ENCODE data around the gene ARID2.

GRCh38 chr12:45913631-45914030 is 184.1 kb downstream of the ARID2 start:
- TF ChIP-seq CTCF (IDR thresholded peaks at IDR 0.05) = no peak
- no peak for TF ChIP-seq ZFX (IDR thresholded peaks at IDR 0.05; ENCODE audit: borderline replicate concordance)

Data from 22Rv1 (cell line).